SK-N-MC (cell line): ENCODE data around the gene SPHK1.
A peak's percentile ranks its signal among the peaks of the same experiment; 100 is the strongest.
"Not testable (repeated sequence)": the region's sequence is repeated elsewhere in the genome, so short reads cannot be mapped to it uniquely, and the experiment has no call there.

Source experiments
- DNase-seq: peaks from one replicate; pipeline ENCODE4 v3.0.0-alpha.2; 2011; ENCODE audit warnings: low read depth, low spot score
- H3K27ac ChIP-seq: fragments of 200-600 bp; sonication (generic); 2 replicates; pipeline ENCODE4 v1.5.1; 2016; ENCODE audit warnings: mixed run types
- H3K36me3 ChIP-seq: fragments of 200-600 bp; sonication (generic); 2 replicates; pipeline ENCODE4 v1.6.1; 2017; ENCODE audit warnings: antibody characterized with exemption, low read length, mixed read lengths; ENCODE audit not compliant: insufficient read depth
- H3K4me3 ChIP-seq: fragments of 200-600 bp; sonication (generic); 2 replicates; pipeline ENCODE4 v1.5.1; 2016
- H3K9ac ChIP-seq: fragments of 200-600 bp; sonication (generic); 2 replicates; pipeline ENCODE4 v1.8.0; 2017; ENCODE audit warnings: mixed run types, mixed read lengths; ENCODE audit not compliant: insufficient read length
- H3K9me3 ChIP-seq: fragments of 200-600 bp; sonication (generic); 2 replicates; pipeline ENCODE4 v1.6.1; 2017; ENCODE audit warnings: low read depth, mild to moderate bottlenecking, antibody characterized with exemption, low read length, moderate library complexity, mixed read lengths
- EZH2 ChIP-seq: fragments of 200-600 bp; sonication (generic); IDR thresholded peaks from one replicate; pipeline ENCODE4 v1.6.1; 2017; ENCODE audit warnings: antibody characterized with exemption
- FOXP2 ChIP-seq: optimal IDR thresholded peaks from 2 replicates; pipeline ENCODE3; 2011; ENCODE audit warnings: mild to moderate bottlenecking, moderate library complexity; ENCODE audit not compliant: insufficient read depth; ENCODE audit errors: extremely low read length, control extremely low read depth
- POLR2AphosphoS5 ChIP-seq: IDR thresholded peaks from 2 replicates; pipeline ENCODE4 v1.6.1; 2012; ENCODE audit warnings: mild to moderate bottlenecking, low read depth, low read length, borderline replicate concordance

The SPHK1 gene, protein sequence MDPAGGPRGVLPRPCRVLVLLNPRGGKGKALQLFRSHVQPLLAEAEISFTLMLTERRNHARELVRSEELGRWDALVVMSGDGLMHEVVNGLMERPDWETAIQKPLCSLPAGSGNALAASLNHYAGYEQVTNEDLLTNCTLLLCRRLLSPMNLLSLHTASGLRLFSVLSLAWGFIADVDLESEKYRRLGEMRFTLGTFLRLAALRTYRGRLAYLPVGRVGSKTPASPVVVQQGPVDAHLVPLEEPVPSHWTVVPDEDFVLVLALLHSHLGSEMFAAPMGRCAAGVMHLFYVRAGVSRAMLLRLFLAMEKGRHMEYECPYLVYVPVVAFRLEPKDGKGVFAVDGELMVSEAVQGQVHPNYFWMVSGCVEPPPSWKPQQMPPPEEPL

DNA sequence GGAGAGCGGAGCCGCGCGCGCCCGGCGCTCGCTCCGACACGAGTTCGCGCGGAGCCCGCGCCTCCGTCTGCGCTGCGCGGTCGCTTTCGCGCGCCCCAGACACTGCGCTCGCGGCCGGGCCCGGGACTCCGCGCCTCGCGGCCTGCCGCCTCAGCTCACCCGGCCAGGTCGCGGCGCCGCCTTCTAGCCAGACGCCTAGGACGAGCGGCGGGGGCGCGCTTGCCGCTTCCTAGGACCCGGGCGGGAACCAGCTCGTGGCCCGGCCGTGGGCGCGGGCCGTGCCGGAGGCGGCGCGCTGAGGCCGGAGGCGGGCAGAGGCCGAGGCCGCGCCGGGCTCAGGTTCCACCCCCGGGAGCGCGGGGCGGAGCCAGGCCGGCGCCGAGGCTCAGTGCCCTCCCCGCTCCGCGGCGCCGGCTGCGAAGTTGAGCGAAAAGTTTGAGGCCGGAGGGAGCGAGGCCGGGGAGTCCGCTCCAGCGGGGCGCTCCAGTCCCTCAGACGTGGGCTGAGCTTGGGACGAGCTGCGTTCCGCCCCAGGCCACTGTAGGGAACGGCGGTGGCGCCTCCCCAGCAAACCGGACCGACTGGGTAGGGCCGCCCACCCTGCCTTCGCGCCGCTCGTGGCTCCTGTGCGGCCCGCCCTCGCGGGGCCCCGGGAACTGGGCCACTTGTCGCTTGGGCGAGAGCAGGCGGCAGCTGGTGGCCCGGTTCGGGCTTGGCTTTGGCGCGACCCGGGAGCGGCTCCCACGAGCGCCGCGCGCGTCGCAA is at the start of gene SPHK1:
Gene SPHK1 (plus strand): TSS at position 388 of the 765 bp plus-strand sequence. CDS start 1,036 bp downstream, outside the sequence.
- DNase-seq, result no peak
- no peaks in the 10 kb centered on the region for H3K9me3 ChIP-seq
- TF ChIP-seq EZH2, result no peak
- 0 out of 2 replicates have a peak, but pooled peaks have one; percentile 31 for TF ChIP-seq POLR2AphosphoS5
- no peak for TF ChIP-seq FOXP2
- H3K27ac ChIP-seq, result no peak within 1 kb of the TSS
- peak within 1 kb of the TSS; percentile 92 for H3K4me3 ChIP-seq
- peak within 1 kb of the TSS; percentile 63 for H3K9ac ChIP-seq
- H3K36me3 ChIP-seq, result no peaks in the 10 kb centered on the region

DNA sequence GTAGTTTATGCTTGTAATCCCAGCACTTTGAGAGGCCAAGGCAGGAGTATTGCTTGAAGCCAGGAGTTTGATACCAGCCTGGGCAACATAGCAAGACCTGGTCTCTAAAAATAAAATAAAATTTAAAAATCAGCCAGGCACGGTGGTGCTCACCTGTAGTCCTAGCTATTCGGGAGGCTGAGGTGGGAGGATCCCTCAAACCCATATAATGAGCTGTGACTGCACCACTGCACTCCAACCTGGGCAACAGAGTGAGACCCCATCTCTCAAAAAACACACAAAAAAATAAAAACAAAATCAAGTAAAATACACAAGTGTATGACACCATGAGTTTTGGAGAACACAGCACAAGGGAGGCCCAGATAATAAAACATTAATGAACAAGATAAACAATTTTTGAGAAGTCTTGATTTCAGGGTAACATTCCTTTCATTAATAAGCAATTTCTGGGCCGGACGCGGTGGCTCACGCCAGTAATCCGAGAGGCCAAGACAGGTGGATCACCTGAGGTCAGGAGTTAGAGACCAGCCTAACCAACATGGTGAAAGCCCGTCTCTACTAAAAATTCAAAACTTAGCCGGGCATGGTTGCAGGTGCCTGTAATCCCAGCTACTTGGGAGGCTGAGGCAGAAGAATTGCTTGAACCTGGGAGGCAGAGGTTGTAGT is 48.6 kb upstream of the SPHK1 start:
- no peak overlapping the region for H3K27ac ChIP-seq
- TF ChIP-seq FOXP2 (no peak), POLR2AphosphoS5 (no peak), EZH2 (no peak)
- no peak overlapping the region for H3K4me3 ChIP-seq
- no peak for DNase-seq
- H3K9me3 ChIP-seq, result no peaks in the 10 kb centered on the region
- H3K36me3 ChIP-seq, result peaks cover 16% of the 10 kb centered on the region
- H3K9ac ChIP-seq, result no peak overlapping the region

GRCh38 chr17:76336756-76337412 is 47.5 kb upstream of the SPHK1 start:
- DNase-seq, result no peak
- Histone ChIP-seq H3K9ac (no peak overlapping the region), H3K27ac (no peak overlapping the region), H3K36me3 (peaks cover 13% of the 10 kb centered on the region; the same call in 1 of the 2 replicates), H3K4me3 (no peak overlapping the region), H3K9me3 (no peaks in the 10 kb centered on the region)
- TF ChIP-seq POLR2AphosphoS5 (no peak), EZH2 (no peak), FOXP2 (no peak)

- Histone ChIP-seq H3K27ac (no peak overlapping the region), H3K9ac (no peak overlapping the region), H3K36me3 (peaks cover 13% of the 10 kb centered on the region), H3K4me3 (no peak overlapping the region), H3K9me3 (no peaks in the 10 kb centered on the region)
- DNase-seq, result no peak
- TF ChIP-seq EZH2 (no peak), POLR2AphosphoS5 (no peak), FOXP2 (no peak)
Observed at GRCh38 chr17:76337413-76337777, 47.0 kb upstream of the SPHK1 start.

DNA sequence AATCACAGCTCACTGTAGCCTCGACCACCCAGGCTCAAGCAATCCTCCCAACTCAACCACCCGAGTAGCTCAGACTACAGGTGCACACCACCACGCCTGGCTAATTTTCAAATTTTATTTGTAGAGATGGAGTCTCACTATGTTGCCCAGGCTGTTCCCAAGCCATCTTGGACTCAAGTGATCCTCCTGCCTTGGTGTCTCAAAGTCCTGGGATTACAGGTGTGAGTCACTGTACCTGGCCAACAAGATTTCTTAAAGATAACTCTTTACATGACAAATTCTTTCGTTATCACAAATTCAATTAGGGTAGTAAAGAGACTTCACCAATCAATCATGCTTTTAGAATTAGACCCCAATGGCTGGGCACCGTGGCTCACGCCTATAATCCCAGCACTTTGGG is 43.1 kb upstream of the SPHK1 start:
- H3K9ac ChIP-seq, result no peak overlapping the region
- no peak for TF ChIP-seq FOXP2
- TF ChIP-seq POLR2AphosphoS5, result no peak
- no peak for TF ChIP-seq EZH2
- DNase-seq, result no peak
- peaks cover 37% of the 10 kb centered on the region for H3K36me3 ChIP-seq
- H3K9me3 ChIP-seq, result no peaks in the 10 kb centered on the region
- no peak overlapping the region for H3K27ac ChIP-seq
- H3K4me3 ChIP-seq, result no peak overlapping the region

DNA sequence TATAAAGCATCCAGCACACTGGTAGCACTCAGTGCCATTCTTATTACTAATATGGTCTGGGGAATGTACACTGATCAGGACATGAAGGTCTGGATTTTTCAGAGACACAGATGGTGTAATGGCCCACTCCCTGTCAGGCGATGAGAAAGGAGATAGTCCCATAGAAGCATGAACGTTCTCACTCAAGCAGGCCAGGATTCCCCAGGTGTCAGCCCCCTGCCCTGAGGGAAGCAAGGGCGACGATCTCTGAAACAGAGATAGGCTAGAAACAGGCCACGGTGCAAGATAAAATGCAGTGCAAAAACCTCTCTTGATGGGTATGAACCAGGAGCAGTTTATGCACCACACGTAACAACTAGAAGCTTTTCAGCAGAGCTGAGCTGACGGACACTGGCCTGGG is 41.3 kb upstream of the SPHK1 start:
- no peak for DNase-seq
- peaks cover 49% of the 10 kb centered on the region for H3K36me3 ChIP-seq
- no peak overlapping the region for H3K27ac ChIP-seq
- no peaks in the 10 kb centered on the region for H3K9me3 ChIP-seq
- H3K9ac ChIP-seq, result no peak overlapping the region
- no peak overlapping the region for H3K4me3 ChIP-seq
- TF ChIP-seq FOXP2, result no peak
- no peak for TF ChIP-seq EZH2
- no peak for TF ChIP-seq POLR2AphosphoS5

- Histone ChIP-seq H3K4me3 (no peak overlapping the region), H3K36me3 (peaks cover 49% of the 10 kb centered on the region), H3K9me3 (no peaks in the 10 kb centered on the region), H3K9ac (peak overlapping the region; percentile 13), H3K27ac (peak overlapping the region; percentile 84)
- DNase-seq, result no peak
- TF ChIP-seq POLR2AphosphoS5 (no peak), EZH2 (no peak), FOXP2 (no peak)
Observed at GRCh38 chr17:76345377-76345974, 38.9 kb upstream of the SPHK1 start.

GRCh38 chr17:76346936-76347335 is 37.5 kb upstream of the SPHK1 start:
- H3K36me3 ChIP-seq, result peaks cover 42% of the 10 kb centered on the region
- DNase-seq, H3K4me3 ChIP-seq, H3K9ac ChIP-seq, H3K9me3 ChIP-seq, H3K27ac ChIP-seq: not testable (repeated sequence)
